OCI-M2 (cell line): ENCODE results near the gene DYNC1H1.

Experiments
- DNase-seq: peaks from one replicate; lab custom pipeline; 2025; ENCODE audit not compliant: unreplicated experiment; lab: John Stamatoyannopoulos, UW

Gene DYNC1H1

GRCh38 chr14:102086972-102087761, 122.8 kb downstream of the DYNC1H1 start, which contains the start of gene HSP90AA1:
Gene HSP90AA1 (minus strand): TSS chr14:102087044. CDS start chr14:102086378, 666 bp downstream.
- peak; percentile 89 for DNase-seq

DNA sequence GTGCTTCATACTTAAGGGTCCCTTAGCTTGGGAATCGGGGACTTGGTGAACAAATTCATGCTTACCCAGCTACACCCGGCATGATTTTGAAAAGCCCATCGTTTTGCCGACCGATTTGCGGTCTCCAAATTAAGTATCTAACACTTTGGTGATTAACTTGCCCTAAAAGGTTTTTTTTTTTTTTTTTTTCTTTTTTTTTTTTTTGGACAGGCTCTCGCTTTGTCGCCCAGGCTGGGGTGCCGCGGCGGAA, 123.3 kb downstream of the DYNC1H1 start:
- no peak for DNase-seq

GRCh38 chr14:102088012-102088792, 123.8 kb downstream of the DYNC1H1 start:
- DNase-seq = peak; percentile 80

DNA sequence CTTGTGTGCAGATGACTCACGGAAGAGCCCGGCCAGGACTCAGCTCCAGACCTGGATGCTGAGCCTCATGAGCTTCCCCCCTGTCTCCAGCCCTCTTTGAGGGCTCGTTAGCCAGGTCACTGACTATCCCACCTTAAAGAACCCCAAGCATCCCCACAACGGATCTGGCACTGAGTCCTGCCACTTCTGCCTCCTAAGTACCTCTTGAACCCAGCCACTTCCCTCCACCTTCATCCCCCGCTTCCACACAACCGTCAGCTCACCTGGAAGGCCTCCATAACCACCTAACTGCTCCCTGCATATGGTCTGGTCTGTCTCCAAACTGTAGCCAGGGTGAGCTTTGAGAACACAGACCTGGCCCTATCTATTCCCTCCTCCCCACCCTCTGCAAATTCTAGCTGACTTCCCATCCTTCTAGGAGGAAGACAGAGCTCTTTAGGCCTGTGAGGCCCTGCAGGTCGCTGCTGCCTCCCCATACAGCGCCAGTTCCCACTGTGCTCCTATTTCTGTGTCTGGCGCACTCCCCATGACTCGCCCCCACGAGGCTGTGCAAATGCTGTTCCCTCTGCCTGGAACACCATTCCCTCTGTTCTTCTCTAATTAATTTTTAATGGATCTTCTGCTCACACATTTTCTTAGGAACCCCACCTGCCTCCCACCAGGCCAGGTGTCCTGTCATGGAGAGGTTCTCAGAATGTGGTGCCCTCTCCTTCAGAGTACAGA, 125.4 kb downstream of the DYNC1H1 start:
- DNase-seq = no peak

GRCh38 chr14:102090713-102091112, 126.3 kb downstream of the DYNC1H1 start:
- no peak for DNase-seq

GRCh38 chr14:102092806-102093205, 128.4 kb downstream of the DYNC1H1 start:
- no peak for DNase-seq

DNA sequence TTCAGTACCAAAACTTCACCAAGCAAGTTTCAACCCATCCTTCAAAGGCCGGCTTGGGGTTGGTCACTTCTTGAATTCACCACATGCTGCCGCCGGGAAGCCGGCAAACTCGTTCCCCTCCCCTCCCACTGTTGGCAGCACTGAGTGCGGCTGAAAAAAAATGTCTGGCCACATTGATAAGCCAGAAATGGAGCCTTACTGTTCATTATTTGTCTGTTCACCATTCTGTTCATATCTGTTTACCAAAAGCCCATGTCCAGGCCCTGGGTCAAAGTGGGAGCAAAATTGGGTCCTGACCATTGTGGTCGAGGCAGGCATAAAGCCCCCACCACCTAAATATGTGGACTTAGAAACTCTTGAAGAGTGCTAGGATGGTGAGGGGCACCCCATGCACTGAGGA, 129.7 kb downstream of the DYNC1H1 start:
- DNase-seq = peak; percentile 59

GRCh38 chr14:102095231-102095870, 131.0 kb downstream of the DYNC1H1 start:
- no peak for DNase-seq

DNA sequence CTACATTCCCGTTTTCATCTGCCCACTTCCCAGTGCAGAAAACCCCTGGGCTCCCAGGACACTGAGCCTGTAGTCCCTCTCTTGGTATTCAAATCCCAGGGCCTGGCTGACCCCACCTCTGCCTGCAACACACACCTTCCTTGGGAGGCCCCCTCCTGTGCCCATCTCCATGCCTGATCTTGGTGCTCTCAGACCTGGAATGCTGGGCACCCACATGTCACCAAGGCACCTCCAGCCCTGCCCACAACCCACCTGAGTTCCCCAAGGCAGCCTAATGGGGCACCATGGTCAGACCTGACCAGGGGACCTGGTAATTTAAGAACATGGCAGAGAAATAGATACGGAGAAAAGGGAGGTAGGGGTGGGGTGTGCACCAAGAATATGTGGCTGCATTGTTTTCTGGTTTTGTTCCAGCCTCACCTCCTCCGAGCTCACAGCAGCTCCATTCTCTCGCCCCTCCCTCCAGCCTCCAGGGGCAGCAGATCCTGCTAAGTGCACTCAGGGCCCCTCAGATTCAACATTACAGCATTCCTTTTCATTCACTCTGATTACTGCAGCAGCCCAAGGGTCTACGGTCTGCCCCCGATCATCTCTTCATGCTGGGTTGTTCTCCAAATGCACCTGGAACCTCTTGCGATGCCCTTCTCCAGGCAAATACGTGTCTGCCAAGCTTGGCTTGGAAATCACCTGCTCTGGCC, 131.6 kb downstream of the DYNC1H1 start:
- no peak for DNase-seq

GRCh38 chr14:102096569-102097188, 132.3 kb downstream of the DYNC1H1 start:
- DNase-seq = peak; percentile 80

GRCh38 chr14:102097441-102098135, 133.2 kb downstream of the DYNC1H1 start:
- no peak for DNase-seq

DNA sequence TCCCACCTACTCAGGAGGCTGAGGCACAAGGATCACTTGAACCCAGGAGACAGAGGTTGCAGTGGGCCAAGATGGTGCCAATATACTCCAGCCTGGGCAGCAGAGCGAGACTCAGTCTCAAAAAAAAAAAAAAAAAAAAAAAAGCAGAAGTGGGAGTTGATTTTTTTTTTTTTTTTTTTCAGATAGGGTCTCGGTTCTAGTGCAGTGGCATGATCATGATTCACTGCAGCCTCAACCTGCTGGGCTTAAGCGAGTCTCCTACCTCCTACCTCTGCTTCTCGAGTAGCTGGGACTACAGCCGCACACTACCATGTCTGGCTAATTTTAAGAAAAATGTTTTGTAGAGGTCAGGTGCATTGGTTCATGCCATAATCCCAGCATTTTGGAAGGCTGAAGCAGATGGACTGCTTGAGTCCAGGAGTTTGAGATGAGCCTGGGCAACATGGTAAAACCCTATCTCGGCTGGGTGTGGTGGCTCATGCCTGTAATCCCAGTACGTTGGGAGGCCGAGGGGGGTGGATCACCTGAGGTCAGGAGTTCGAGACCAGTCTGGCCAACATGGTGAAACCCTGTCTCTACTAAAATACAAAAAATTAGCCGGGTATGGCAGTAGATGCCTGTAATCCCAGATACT, 138.8 kb downstream of the DYNC1H1 start:
- DNase-seq = no peak

GRCh38 chr14:102105369-102105768, 141.0 kb downstream of the DYNC1H1 start:
- DNase-seq = no peak
